Fibroblast of the aortic adventitia (primary cell): Measurements from ENCODE around the gene MYBPHL. TPM values are rescaled to one million over a fixed set of nuclear protein-coding genes. Genes with fewer than 3 reads are reported as not detected.

Experiments used
- DNase-seq: peaks from one replicate; pipeline ENCODE4 v3.0.0-alpha.2; 2010; ENCODE audit warnings: low read depth
- H3K4me3 ChIP-seq: 2 replicates; pipeline ENCODE4 v1.5.1; 2011; ENCODE audit warnings: low read depth, mild to moderate bottlenecking, control low read depth, low read length, moderate library complexity
- CTCF ChIP-seq: IDR thresholded peaks from 2 replicates; pipeline ENCODE4 v1.5.1; 2011; ENCODE audit warnings: mild to moderate bottlenecking, low read length, control low read depth, inconsistent platforms; ENCODE audit not compliant: insufficient read depth
- total RNA-seq: library from RNA; depleted of rRNA; stranded (reverse); fragments of >200 nt; gene quantifications from 2 replicates; pipeline ENCODE4 v1.2.3, GENCODE V29; 2012; ENCODE audit warnings: low replicate concordance

The MYBPHL gene
- total RNA-seq, 1 donor = not detected

- TF ChIP-seq CTCF = no peak
- DNase-seq = no peak
- no peak overlapping the region for H3K4me3 ChIP-seq
Measured at GRCh38 chr1:109265741-109266330, 41.0 kb downstream of the MYBPHL start.

- no peak overlapping the region for H3K4me3 ChIP-seq
- TF ChIP-seq CTCF = no peak
- DNase-seq = no peak
Measured at GRCh38 chr1:109265016-109265415, 41.8 kb downstream of the MYBPHL start.

GRCh38 chr1:109264379-109264755 lies 42.4 kb downstream of the MYBPHL start:
- DNase-seq = no peak
- no peak overlapping the region for H3K4me3 ChIP-seq
- no peak for TF ChIP-seq CTCF

GRCh38 chr1:109263597-109264378 lies 43.0 kb downstream of the MYBPHL start:
- no peak overlapping the region for H3K4me3 ChIP-seq
- peak; percentile 90 for DNase-seq
- peak; percentile 99 for TF ChIP-seq CTCF

- no peak for TF ChIP-seq CTCF
- no peak overlapping the region for H3K4me3 ChIP-seq
- no peak for DNase-seq
Measured at GRCh38 chr1:109263234-109263596, 43.6 kb downstream of the MYBPHL start.

- H3K4me3 ChIP-seq = no peak overlapping the region
- TF ChIP-seq CTCF = no peak
- DNase-seq = no peak
Measured at GRCh38 chr1:109262231-109263055, 44.4 kb downstream of the MYBPHL start.
